Osteoblast (primary cell): ENCODE data around the gene RAC2. TPM values are rescaled to one million over a fixed set of nuclear protein-coding genes. Genes with fewer than 3 reads are reported as not detected.

Source experiments
- DNase-seq: peaks from one replicate; pipeline ENCODE4 v3.0.0; 2011; ENCODE audit warnings: low spot score, mixed read lengths; ENCODE audit not compliant: insufficient read length; ENCODE audit errors: missing footprints
- H2AFZ ChIP-seq: 2 replicates; pipeline ENCODE4 v1.6.0; 2011; ENCODE audit warnings: mild to moderate bottlenecking, low read length
- H3K27ac ChIP-seq: 2 replicates; pipeline ENCODE4 v1.5.1; 2011; ENCODE audit warnings: mild to moderate bottlenecking, low read depth, low read length, moderate library complexity
- H3K27me3 ChIP-seq: 2 replicates; pipeline ENCODE4 v1.6.0; 2012; ENCODE audit warnings: mild to moderate bottlenecking, control low read depth, inconsistent platforms, low read length, moderate library complexity; ENCODE audit not compliant: insufficient read depth
- H3K36me3 ChIP-seq: 2 replicates; pipeline ENCODE4 v1.5.1; 2011; ENCODE audit warnings: mild to moderate bottlenecking, low read length, control low read depth, moderate library complexity; ENCODE audit not compliant: insufficient read depth
- H3K4me1 ChIP-seq: 2 replicates; pipeline ENCODE4 v1.5.1; 2011; ENCODE audit warnings: mild to moderate bottlenecking, low read length, control low read depth, moderate library complexity; ENCODE audit not compliant: insufficient read depth
- H3K4me2 ChIP-seq: 2 replicates; pipeline ENCODE4 v1.6.0; 2011; ENCODE audit warnings: mild to moderate bottlenecking, low read length; ENCODE audit not compliant: insufficient read depth
- H3K4me3 ChIP-seq: fragments of 200-600 bp; sonication (generic); 3 replicates; pipeline ENCODE4 v1.5.1; 2012; ENCODE audit warnings: mild to moderate bottlenecking, low read length, inconsistent platforms; ENCODE audit not compliant: insufficient read depth
- H3K79me2 ChIP-seq: 2 replicates; pipeline ENCODE4 v1.6.0; 2012; ENCODE audit warnings: mild to moderate bottlenecking, low read length, control low read depth, inconsistent platforms; ENCODE audit not compliant: insufficient read depth
- H3K9me3 ChIP-seq: 2 replicates; pipeline ENCODE4 v1.5.1; 2011; ENCODE audit warnings: low read depth, low read length, control low read depth
- H4K20me1 ChIP-seq: 2 replicates; pipeline ENCODE4 v1.6.0; 2012; ENCODE audit warnings: mild to moderate bottlenecking, low read length, control low read depth; ENCODE audit not compliant: insufficient read depth
- total RNA-seq: library from RNA; depleted of rRNA; stranded (reverse); fragments of >200 nt; gene quantifications from 2 replicates; pipeline ENCODE4 v1.2.3, GENCODE V29; 2012
- TF ChIP-seq, protein P1 (sequence below): IDR thresholded peaks from 2 replicates; pipeline ENCODE4 v1.5.1; 2011; ENCODE audit warnings: mild to moderate bottlenecking, low read depth, low read length, moderate library complexity; ENCODE audit errors: extremely low read depth

Gene RAC2
- total RNA-seq, 1 donor, result 14.5 TPM

GRCh38 chr22:37188901-37189466, 55.1 kb downstream of the RAC2 start:
- Histone ChIP-seq H3K4me2 (peak overlapping the region; percentile 91), H3K79me2 (no peaks in the 10 kb centered on the region), H3K27ac (peak overlapping the region; percentile 86), H2AFZ (no peak overlapping the region), H4K20me1 (no peaks in the 10 kb centered on the region), H3K27me3 (no peaks in the 10 kb centered on the region), H3K36me3 (no peaks in the 10 kb centered on the region), H3K4me3 (no peak overlapping the region), H3K9me3 (no peaks in the 10 kb centered on the region), H3K4me1 (peaks cover 36% of the 10 kb centered on the region)
- TF ChIP-seq, protein P1, sequence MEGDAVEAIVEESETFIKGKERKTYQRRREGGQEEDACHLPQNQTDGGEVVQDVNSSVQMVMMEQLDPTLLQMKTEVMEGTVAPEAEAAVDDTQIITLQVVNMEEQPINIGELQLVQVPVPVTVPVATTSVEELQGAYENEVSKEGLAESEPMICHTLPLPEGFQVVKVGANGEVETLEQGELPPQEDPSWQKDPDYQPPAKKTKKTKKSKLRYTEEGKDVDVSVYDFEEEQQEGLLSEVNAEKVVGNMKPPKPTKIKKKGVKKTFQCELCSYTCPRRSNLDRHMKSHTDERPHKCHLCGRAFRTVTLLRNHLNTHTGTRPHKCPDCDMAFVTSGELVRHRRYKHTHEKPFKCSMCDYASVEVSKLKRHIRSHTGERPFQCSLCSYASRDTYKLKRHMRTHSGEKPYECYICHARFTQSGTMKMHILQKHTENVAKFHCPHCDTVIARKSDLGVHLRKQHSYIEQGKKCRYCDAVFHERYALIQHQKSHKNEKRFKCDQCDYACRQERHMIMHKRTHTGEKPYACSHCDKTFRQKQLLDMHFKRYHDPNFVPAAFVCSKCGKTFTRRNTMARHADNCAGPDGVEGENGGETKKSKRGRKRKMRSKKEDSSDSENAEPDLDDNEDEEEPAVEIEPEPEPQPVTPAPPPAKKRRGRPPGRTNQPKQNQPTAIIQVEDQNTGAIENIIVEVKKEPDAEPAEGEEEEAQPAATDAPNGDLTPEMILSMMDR, result no peak
- DNase-seq, result no peak

DNA sequence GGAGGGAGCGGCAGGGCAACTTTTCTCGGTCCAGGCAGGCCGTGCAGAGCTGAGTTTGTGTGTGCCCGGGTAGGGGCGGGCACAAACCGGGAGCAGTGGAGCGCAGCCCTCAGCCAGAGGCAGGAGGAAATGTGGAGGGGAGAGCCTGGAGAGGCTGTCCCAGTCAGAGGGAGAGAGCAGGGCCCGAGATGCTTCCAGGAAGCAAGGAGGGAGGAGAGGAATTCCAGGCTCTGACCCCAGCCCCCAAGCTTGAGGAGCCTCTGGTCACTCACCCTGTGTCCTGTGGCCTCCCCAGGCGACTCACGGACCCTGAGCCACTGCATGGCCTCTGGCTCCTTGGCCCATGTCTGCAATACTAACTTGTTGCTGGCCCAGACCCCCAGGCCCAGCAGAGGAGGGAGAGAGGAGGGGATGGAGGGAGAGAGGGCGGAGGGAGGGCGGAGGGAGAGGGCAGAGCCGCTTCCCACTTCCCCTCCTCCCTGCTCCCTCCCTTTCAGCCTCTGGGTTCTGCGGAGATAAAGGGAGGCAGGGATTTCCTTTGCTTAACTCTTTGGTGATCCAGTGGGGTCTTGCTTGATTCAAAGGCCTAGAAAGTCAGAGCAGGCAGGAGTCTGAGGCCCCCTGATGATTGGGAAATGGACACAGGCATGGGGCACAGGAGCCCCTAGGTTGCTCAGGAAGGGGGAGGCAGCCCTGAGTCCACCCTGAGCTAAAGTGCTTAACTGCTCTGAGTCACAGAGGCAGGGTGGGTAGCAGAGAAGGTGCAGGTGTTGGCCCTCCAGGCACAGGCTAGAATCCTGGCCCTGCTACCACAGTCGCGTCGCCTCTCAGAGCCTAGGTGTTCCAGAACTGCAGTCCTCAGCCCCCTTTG, 55.9 kb downstream of the RAC2 start, which contains the start of gene C1QTNF6:
C1QTNF6 (minus strand) TSS at position 357 of the 871 bp plus-strand sequence; CDS start at position 323, 34 bp downstream.
- Histone ChIP-seq H3K27me3 (no peaks in the 10 kb centered on the region), H3K79me2 (no peaks in the 10 kb centered on the region), H4K20me1 (no peaks in the 10 kb centered on the region), H3K27ac (peak within 1 kb of the TSS; percentile 86), H3K4me3 (peak within 1 kb of the TSS; percentile 70), H3K36me3 (no peaks in the 10 kb centered on the region), H3K4me1 (peaks cover 34% of the 10 kb centered on the region), H2AFZ (peak within 1 kb of the TSS; percentile 96), H3K4me2 (peak within 1 kb of the TSS; percentile 91), H3K9me3 (no peaks in the 10 kb centered on the region)
- peak; percentile 41 for DNase-seq
- TF ChIP-seq, protein P1, result no peak

- peak; percentile 93 for DNase-seq
- Histone ChIP-seq H4K20me1 (no peaks in the 10 kb centered on the region), H3K36me3 (no peaks in the 10 kb centered on the region), H3K9me3 (no peaks in the 10 kb centered on the region), H3K27ac (peak overlapping the region; percentile 86), H3K4me1 (peaks cover 34% of the 10 kb centered on the region), H3K79me2 (no peaks in the 10 kb centered on the region), H3K4me3 (peak overlapping the region; percentile 70), H2AFZ (peak overlapping the region; percentile 96), H3K27me3 (no peaks in the 10 kb centered on the region), H3K4me2 (peak overlapping the region; percentile 91)
- TF ChIP-seq, protein P1, result no peak
These were observed 56.5 kb downstream of the RAC2 start for GRCh38 chr22:37187552-37187890.

GRCh38 chr22:37186997-37187522, 57.0 kb downstream of the RAC2 start:
- Histone ChIP-seq H4K20me1 (no peaks in the 10 kb centered on the region), H3K4me3 (peak overlapping the region; percentile 70), H3K4me1 (peaks cover 34% of the 10 kb centered on the region), H3K79me2 (no peaks in the 10 kb centered on the region), H3K27ac (peak overlapping the region; percentile 86), H3K36me3 (no peaks in the 10 kb centered on the region), H2AFZ (no peak overlapping the region), H3K4me2 (peak overlapping the region; percentile 91), H3K9me3 (no peaks in the 10 kb centered on the region), H3K27me3 (no peaks in the 10 kb centered on the region)
- TF ChIP-seq, protein P1, result no peak
- DNase-seq, result no peak
